ENCODE results near the gene ZDHHC17. TPM values are rescaled to one million over a fixed set of nuclear protein-coding genes. Genes with fewer than 3 reads are reported as not detected.

Gene ZDHHC17
- total RNA-seq, 1 experiment from 2014 or later, result 26.3 TPM

GRCh38 chr12:76799362-76799761 lies 35.4 kb downstream of the ZDHHC17 start:
- ATAC-seq (no peak), DNase-seq (ENCODE audit: low read depth, low spot score) (no peak)
- H3K4me3 ChIP-seq (ENCODE audit: low read depth in 2 of 2, low read length in 2 of 2), result no peak overlapping the region
- CTCF ChIA-PET, result no interaction called here
- intact Hi-C loops (cut with micrococcal nuclease; ENCODE audit: unreplicated experiment) (no loop called here), in situ Hi-C loops (cut with HindIII; ENCODE audit: low pct_unique_long_range_greater_than_20kb, low sequenced_read_pairs) (no loop called here)
- H3K9me3 ChIP-seq (ENCODE audit: control insufficient read depth, insufficient read depth, low read depth, low read length), result 0 out of 2 replicates have a peak, but pooled peaks cover 3% of the 10 kb centered on the region
- H3K36me3 ChIP-seq (ENCODE audit: control insufficient read depth, insufficient read depth, low read length), result no peaks in the 10 kb centered on the region
- H3K27ac ChIP-seq (ENCODE audit: low read length), result no peak overlapping the region
- H3K4me1 ChIP-seq (ENCODE audit: control insufficient read depth, insufficient read depth, low read length), result no peaks in the 10 kb centered on the region
- H3K27me3 ChIP-seq (ENCODE audit: control insufficient read depth, insufficient read depth, low read length), result no peaks in the 10 kb centered on the region
- BruUV-seq (replicated peaks), result no TSS peak
- POLR2A ChIA-PET, result no interaction called here
- no peak for TF ChIP-seq SIN3A (IDR thresholded peaks at IDR 0.05; ENCODE audit: borderline replicate concordance, insufficient read depth, low read depth, low read length)
- no peak for TF ChIP-seq TCF7L2 (IDR thresholded peaks at IDR 0.05; ENCODE audit: low read depth, low read length)
- TF ChIP-seq CTCF (IDR thresholded peaks at IDR 0.05), result no peak
- no peak for TF ChIP-seq REST (IDR thresholded peaks at IDR 0.05; ENCODE audit: insufficient read depth in 1 of 2, low read depth in 2 of 2, low read length in 1 of 2)
- TF ChIP-seq POLR2AphosphoS5 (IDR thresholded peaks at IDR 0.05; ENCODE audit: low read depth, low read length), result no peak

GRCh38 chr12:76802060-76802459 lies 38.1 kb downstream of the ZDHHC17 start:
- ChIA-PET POLR2A (no interaction called here), CTCF (no interaction called here)
- intact Hi-C loops (cut with micrococcal nuclease; ENCODE audit: unreplicated experiment), result no loop called here
- Histone ChIP-seq H3K36me3 (ENCODE audit: control insufficient read depth, insufficient read depth, low read length) (peaks cover 3% of the 10 kb centered on the region), H3K4me1 (ENCODE audit: control insufficient read depth, insufficient read depth, low read length) (no peaks in the 10 kb centered on the region), H3K4me3 (ENCODE audit: low read depth in 2 of 2, low read length in 2 of 2) (no peak overlapping the region), H3K27ac (ENCODE audit: low read length) (no peak overlapping the region), H3K27me3 (ENCODE audit: control insufficient read depth, insufficient read depth, low read length) (no peaks in the 10 kb centered on the region), H3K9me3 (ENCODE audit: control insufficient read depth, insufficient read depth, low read depth, low read length) (0 out of 2 replicates have a peak, but pooled peaks cover 3% of the 10 kb centered on the region)
- in situ Hi-C loops (cut with HindIII; ENCODE audit: low pct_unique_long_range_greater_than_20kb, low sequenced_read_pairs), result no loop called here
- ATAC-seq, result no peak
- DNase-seq (ENCODE audit: low read depth, low spot score), result no peak
- no TSS peak for BruUV-seq (replicated peaks)
- TF ChIP-seq TCF7L2 (IDR thresholded peaks at IDR 0.05; ENCODE audit: low read depth, low read length) (no peak), POLR2AphosphoS5 (IDR thresholded peaks at IDR 0.05; ENCODE audit: low read depth, low read length) (no peak), CTCF (IDR thresholded peaks at IDR 0.05) (no peak), SIN3A (IDR thresholded peaks at IDR 0.05; ENCODE audit: borderline replicate concordance, insufficient read depth, low read depth, low read length) (no peak), REST (IDR thresholded peaks at IDR 0.05; ENCODE audit: insufficient read depth in 1 of 2, low read depth in 2 of 2, low read length in 1 of 2) (no peak)

All from Panc1 (cell line).